Activated effector memory CD4-positive, alpha-beta T cell treated with anti-CD3 and anti-CD28 coated beads, Interleukin-2, amount 50 U/mL, for 16 hours (primary cell): Measurements from ENCODE around the gene CACNA2D3.
"Not testable (repeated sequence)": the region's sequence is repeated elsewhere in the genome, so short reads cannot be mapped to it uniquely, and the experiment has no call there.

Experiments used
- DNase-seq: peaks from one replicate; pipeline ENCODE4 v3.0.0-alpha.2; 2020

The CACNA2D3 gene

DNA sequence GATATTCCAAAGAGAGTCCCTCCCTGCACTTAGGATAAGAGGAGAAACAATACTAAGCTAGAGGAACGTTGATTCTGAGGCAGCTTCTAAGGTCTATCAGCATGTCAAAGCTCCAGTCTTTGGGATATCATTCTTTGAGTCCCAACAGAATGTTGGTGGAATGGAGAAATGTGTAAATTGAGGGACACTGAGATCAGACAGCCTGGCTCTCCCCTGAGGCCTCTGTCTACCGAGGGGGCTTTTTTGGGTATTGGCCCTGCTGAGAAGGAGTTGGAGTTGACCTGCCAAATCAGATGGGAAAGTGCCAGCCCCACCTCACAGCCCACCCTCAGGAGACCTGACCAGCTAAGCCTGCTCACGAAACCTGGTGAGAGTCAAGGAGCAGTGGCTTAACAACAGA lies 833.1 kb downstream of the CACNA2D3 start:
- no peak for DNase-seq

DNA sequence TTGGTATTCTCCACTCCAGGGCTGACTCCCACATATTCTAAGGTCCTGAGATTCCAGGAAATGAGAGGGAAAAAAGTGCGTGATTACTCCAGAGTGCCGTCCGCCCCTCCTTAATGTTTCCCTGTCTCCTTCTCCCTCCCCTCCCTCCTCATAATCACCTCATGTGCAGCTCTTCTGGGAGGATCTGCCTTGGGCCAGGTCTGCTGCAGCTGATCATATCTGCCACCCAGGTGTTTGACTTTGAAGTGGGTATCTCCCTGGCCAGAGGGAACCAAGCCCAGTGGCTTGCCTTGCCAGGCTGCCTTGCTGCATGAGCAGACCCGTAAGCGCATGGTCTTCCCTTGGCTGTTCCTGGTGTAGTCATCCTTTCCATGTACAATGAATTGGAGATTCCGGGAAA lies 833.6 kb downstream of the CACNA2D3 start:
- DNase-seq: no peak

DNA sequence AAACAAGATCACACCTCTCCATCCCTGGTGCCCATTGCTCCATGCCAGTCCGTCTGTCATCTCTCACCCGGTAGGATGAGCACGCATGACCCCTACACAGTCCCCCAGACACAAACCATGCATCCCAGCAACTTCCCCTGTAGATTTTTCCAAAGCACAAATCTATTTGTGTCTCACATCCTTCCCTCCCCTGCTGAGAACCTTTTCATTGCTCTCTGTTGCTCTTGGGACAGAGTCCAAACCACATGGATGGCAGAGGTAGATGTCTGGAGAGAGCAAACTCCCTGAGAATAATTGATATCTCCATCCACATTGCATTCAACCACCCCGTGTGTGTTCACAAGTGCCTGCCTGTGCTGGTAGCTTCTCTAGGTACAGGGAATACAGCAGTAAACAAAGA lies 835.4 kb downstream of the CACNA2D3 start:
- DNase-seq: no peak

DNA sequence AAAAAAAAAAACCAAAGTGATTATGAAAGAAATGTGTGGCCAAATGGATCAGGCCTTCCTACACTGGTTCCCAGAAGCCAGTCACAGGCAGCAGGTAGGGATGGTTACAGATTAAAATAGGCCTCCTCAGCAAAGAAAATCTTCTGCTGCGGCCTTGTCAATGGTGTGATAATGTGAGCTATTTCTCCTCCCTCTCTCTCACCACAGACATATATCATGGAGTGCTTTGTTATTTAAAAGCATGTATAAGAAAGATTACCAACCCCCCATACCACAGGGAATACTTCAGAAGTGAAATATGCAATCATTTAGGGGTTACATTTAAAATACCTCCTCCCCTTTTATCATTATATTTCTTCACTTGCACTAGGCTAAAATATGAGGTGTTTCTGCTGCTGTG lies 837.7 kb downstream of the CACNA2D3 start:
- DNase-seq: no peak

DNA sequence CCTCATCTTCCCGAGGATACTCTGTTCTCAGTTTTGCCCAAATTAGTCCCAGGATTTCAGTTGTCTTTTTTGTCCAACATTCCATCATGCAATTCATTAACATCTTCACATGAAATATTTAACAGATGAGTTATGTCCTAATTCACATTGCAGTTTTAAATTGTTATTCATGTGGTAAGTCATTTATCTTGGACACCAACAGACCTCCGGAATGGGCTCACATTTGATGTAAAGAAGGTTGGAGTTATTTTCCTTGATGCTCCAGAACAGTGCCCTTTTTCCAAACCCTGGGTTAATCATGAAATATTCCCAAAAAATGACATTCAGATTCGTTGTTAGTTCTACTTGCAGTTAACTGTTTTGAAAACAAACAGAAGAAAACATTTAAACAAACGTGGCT lies 838.3 kb downstream of the CACNA2D3 start:
- DNase-seq: no peak

DNA sequence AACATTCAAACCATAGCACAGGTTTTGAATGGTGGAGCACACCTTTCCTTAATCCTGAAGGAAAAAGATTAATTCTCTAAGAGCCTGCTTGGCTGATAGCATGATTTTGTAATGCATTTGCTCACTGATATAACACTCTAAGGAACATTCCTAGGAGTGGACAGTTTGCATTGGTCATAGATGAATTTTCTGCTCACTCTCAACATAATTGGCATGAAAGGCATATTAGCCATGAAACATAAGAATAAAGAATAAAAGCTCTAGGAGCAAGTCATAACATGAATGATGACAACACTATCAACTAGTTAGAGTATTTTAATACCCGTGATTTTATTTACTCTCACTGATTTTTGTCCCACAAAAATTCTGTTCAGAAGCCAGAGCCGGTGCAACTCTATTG lies 839.8 kb downstream of the CACNA2D3 start:
- DNase-seq: no peak

DNA sequence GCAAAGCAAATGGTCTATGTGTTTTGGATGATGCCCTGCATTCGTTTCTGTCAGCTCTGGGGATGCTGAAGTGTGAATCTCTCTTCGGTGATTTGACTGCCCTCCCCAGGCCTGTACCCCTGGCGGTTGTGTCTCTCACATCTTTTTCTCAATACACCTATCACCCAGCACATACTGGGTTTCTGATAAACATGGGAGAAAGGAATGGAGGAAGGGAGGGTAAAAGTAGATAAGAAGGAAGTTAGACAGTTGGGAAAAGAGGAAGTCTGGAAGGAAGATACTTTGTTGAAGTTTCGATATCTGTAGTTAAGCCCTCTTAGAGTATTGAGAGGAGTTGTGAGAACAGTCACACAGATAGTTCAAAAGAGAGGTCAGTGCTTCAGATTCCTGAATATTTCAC lies 841.3 kb downstream of the CACNA2D3 start:
- no peak for DNase-seq

DNA sequence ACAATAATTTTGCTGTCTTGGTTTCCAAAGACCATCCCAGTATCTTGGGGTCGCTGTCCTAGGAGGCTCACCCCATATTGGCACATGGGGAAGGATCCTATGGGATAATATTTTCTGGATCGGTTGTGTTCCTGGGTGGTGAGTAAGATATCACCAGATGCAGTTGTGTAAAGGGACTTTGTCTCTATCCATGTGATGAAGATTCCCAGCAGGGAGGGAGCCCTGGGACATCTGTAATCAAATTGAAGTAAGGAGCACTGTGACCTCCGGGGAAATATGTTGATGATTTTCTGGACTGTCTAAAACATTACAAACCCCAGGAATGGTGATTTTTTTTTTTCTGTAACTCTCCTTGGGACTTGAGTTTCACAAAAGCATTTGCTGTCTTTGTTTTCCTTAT lies 841.7 kb downstream of the CACNA2D3 start:
- no peak for DNase-seq

DNA sequence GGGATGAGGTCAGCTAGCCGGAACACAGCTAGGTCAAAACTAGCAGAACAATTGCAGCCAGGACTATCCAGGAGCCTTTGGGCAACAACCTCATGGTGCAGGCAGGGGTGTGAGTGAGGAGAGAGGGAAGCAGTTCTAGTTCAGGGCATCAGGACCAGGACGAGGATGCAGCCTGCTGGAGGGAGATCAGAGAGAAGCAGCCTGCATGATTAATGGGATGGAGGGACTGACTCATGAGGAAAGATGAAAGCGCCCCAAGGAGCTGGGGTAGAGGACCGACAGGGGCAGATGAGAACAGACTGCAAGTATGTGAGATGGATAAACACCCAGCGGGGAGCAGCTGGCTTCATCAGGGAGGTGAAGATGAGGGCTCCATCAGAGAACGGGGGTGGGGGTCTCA lies 843.4 kb downstream of the CACNA2D3 start:
- no peak for DNase-seq

DNA sequence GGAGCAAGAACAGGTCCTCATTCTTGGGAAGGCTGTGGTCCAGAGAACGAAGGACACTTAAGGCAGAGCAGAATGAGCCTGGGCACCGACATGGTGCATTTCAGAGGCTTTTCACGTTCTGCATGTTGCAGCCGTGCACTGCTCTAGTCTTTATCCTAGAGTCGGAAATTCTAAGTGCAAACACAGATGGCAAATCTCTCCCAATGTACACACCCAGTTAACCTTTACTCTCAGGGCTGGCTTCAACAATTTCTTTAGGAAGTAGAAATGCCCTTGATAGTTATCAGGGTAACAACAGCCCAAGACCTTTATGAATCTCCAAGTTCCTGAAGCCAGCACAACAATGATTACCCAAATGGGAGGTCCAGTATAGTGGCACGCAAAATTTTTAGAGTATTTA lies 844.6 kb downstream of the CACNA2D3 start:
- no peak for DNase-seq

DNA sequence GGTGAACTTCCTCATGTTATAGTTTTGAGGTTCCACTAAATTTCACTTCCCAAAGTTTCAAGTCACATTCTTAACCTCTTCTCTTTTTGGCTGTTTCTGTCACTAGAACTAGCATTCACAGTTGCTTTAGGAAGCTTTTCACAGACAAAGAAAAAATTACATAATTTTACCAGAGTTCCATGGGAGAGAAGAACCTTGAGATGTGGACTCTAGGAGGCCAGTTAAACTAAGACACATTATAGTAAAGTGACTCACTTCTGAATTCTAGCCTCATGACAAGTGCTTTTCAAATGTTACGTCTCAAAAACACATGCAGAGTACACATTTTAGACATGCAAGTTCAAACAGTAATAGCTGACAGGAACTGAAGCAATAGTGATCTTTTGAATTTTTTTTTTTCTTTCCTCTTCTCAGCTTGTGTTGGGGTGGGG lies 845.4 kb downstream of the CACNA2D3 start:
- DNase-seq: no peak

DNA sequence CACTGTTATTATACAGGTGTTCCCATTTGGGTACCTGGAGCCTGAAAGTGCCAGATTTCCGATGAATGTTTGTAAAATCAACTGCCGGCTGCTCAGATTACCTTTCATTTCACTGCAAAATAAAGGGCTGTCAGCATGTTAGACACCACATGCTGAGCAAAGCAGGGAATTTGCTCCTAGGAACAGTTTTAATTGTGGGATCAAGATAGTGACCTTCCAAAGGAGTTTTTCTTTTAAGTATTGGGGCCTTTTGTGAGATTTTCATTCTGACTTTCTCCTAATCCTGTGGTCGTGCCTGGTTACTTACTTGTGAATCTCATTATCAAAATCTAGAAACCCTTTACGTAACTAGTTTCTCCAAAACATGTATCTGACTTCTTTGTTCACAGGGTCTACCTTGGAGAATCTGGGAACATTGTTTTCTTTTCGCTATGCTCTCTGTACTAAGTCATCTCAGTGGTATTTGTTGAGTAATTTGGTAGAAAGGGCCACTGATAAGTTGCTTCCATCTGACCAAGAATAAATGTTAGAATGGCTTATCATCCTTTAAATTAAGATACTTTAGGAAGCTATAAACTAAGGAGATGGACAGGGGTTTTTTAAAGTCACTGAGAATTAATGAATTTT lies 846.3 kb downstream of the CACNA2D3 start:
- no peak for DNase-seq

DNA sequence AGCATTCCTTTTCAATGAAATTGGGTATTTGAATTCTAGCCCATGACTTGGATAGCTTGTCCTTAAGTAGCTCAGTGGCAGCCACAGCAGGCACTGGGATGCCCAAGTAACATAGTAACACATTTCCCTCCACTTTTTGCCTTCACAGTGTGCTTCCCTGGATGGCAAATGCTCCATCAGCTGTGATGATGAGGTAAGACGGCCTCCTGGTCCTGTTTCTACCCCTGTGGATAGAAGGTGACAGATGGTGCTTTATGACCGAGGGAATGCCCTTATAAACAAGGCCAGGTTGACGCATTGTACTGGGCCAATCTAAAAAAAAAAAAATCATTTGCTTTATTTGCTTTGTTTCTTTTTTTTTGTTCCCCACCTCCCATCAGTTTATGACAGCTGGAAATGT lies 847.3 kb downstream of the CACNA2D3 start:
- DNase-seq: no peak

DNA sequence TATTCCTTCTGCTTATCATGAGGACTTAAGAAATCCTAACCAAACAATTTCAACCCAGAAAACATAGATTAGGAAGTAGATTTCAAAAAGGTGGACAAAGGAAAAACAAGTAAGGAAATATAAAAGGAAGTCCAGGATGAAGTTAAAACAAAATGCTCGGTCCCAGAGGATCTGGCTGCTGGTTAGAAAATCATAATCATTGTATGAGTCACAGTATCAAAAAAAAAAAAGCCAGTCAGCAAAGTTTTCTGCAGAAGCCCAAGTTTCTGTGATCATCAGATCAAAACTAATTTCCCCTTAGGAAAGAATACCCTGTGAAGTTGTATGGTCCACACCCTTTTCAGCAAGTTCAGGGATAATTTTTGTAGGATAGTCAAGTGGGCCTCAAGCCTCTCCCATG lies 848.5 kb downstream of the CACNA2D3 start:
- DNase-seq: no peak

DNA sequence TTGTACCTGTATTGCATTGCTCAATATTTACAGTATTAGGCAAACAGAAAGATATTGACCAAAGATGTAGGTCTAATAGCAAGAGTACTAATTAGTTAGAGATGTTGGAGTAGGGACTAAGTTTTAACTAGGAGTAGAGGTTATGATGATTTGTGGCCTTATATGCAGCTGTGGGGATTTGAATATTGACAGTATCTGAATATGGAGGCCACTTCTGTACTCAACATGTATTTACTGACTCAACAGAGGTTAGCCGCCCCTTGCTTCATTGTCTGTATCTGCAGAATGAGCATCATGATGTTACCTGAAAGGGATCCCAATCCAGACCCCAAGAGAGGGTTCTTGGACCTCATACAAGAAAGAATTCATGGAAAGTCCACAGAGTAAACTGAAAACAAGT lies 855.1 kb downstream of the CACNA2D3 start:
- no peak for DNase-seq

DNA sequence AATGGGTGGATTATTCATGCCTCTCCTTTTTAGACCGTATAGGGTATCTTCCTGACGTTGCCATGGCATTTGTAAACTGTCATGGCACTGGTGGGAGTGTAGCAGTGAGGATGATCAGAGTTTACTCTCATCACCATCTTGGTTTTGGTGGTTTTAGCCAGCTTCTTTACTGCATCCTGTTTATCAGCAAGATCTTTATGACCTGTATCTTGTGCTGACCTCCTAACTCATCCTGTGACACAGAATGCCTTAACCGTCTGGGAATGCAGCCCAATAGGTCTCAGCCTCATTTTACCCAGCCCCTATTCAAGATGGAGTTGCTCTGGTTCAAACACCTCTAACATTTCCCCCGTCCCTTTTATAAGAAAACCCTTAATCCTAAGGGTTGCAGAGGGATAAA lies 855.6 kb downstream of the CACNA2D3 start:
- DNase-seq: not testable (repeated sequence)

DNA sequence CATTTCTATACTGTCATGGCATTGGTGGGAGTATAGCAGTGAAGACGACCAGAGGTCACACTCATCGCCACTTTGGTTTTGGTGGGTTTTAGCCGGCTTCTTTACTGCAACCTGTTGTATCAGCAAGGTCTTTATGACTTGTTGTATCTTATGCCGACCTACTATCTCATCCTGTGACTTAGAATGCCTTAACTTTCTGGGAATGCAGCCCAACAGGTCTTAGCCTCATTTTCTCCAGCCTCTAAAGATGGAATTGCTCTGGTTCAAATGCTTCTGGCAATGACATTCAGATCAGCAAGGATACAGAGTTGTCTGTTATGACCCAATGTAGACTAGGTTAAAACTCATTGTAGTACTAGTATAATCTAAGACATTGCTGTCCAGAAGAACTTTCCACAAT lies 860.5 kb downstream of the CACNA2D3 start:
- no peak for DNase-seq

DNA sequence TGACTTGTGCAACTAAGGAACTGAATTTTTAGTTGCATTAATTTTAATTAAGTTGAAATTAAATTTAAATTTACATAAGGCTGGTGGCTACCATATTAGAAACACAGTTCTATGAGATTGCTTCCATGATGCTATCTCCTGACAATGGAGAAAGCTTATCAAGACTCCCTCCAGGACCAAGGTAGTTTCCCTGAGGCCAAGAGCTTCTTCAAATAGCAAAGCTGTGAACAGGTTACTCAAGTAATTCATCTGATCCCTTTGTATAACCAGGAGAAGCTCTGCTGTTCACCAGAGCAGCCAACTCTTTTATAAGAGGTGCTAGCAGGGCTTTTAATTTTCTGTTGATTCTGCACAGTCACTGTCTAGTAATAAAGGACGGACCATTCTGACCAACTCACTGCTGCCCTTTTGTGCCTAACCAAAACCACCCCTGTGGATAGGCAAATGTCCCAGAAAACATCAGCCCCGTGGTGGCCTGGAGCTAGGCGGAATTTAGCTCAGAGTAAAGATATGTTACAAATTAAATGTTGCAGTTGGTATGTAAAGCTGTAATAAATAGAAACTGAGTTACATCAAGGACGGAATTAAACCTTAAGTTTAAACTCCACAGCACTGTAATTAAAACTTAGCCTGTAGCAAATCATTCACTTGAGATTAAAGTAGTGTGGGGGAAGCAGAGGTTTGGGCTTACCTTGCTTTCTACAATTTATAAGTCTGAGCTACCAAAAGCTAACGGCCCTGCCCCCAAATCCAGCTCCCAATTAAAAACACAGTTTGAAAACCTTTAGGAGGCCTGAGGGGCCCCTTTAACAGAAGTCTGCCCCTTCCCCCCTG lies 861.1 kb downstream of the CACNA2D3 start:
- no peak for DNase-seq

DNA sequence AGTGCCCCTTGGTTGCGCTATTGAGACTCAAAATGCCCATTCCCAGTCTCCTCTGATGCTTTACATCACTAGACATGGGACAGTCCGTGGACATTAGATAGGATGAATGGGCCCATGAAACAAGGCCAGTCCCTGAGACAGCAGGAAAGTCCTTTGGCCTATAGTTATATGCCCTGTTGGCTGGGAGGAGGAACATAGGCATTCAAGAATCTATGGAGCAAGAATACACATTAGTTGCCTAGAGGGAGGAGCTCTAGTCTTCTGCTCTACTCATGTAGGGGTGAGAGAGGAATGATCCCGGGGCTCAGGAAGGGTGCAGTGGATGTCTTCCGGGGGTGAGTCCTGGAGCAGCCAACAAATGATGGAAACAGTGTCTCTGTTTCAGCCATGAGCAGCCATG lies 863.5 kb downstream of the CACNA2D3 start:
- no peak for DNase-seq

DNA sequence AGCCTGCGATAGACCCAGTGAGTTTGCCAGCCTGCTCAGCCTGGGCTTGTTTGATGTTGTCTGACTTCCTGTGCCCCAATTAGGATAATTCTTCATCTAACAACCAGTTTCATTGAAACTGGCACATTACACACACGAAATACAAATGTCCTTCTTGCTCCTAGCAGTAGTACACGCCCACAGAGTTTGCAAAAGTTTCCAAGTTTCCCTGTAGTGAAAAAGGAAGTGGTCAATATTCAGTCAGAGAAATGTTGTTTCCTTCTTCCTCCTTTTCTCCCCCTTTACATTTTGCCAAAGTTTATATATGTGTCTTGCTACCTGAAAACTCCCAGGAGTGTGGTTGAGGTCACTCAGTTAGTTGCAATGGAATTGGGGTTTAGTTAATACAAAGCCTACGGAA lies 863.9 kb downstream of the CACNA2D3 start:
- no peak for DNase-seq

DNA sequence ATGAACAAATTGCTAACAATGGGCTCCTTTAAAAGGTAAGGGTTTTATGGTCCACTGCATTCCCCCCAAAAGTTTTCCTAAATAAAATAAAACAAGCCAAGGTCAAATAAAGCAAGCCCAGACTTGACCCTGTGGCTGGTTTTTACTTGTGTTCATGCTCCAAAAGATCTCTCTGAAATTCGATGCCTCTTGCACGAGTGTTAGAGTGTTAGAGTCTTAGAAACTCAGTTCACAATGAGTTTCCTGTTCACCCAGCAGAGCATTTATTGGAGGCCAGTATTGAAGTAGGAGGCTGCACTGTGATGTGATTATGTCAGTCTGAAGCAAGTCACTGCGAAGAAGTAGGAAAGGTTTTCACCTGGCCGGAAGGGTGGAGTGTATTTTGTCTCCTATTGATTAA lies 865.4 kb downstream of the CACNA2D3 start:
- DNase-seq: no peak

DNA sequence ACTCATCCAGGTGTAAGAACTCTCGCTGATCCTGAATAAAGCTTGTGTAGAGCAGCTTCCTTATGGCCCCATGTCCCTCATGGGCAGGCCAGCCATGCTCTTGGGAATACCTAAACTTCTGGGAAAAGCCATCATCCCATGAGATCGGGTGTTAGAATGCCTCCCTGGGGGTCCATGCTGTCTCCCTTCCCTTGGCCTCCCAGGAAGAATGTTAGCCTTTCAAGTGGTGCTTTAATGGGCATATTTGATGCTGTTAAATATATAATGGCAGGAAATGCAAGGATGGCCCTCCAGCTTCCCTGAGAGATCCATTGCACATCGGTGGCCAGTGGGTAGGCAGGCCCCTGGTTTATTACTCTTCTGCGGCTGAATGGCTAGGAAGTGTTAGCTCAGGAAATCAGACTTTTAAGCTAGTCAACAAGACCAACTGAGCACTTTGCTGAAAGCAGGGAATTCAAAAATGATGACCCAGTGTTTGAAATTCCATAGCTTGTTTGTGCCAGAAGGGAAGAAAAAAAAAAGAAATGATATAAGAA lies 866.0 kb downstream of the CACNA2D3 start:
- no peak for DNase-seq

DNA sequence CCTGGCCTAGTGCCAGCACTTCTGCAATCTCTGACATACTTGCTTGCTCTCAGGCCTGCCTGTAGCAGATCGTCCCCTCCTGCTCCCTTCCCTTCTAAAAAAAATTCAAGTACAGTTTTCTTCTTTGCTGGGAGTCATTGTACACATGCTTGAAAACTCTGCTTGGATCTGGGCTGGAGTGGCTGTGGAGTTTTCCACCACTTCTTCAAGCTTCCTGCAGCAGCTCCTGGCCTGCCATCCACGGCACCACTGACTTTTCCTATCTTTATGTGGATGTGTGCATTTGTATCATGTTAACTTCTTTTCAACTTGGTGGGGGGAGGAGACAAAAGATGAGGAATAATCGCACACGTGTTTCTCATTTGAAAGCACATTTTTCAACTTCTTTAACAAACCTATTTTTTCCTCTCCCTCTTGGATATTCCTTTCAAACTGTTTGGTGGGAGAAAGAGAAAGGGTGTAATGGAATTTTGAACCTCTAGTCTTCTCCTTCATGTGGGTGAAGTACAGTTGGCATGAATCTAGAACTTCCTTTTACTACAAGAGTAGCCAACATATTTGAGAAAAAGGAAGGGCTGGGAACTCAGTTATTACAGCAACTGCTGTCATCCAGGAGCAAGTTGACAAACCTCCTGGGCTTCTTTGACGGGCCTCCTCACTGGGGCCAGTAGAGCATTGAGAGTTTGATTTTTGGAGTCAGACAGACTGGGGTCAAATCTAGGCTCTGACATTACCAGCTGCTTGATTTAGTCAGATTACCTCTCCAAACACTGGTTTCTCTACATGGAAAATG lies 866.7 kb downstream of the CACNA2D3 start:
- DNase-seq: no peak

DNA sequence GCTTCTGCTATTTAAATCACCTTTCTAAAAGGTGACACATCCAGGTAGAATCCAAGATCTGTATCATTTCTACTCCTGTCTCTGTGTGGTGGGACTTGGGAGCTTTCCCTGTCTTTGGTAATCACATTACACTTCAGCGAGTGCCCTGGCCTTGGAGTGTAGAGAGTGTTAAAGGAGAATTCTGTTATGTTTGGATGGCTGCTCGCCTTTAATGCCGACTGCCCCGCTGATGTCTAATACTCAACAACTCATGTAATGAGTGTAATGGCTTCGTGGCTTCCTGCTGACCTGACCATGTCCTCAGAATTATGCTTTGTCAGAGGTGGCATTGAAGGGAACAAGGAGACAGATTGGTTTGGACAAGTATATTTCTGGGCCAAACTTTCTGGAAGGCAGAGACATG lies 871.8 kb downstream of the CACNA2D3 start:
- DNase-seq: no peak
